IMR-90 (cell line): Measurements from ENCODE around the gene FTL.

Source experiments
- CTCF ChIP-seq: conservative IDR thresholded peaks from 2 replicates; pipeline ENCODE4 v1.5.1; 2012; ENCODE audit warnings: mild to moderate bottlenecking, low read depth, low read length, improper control_type of control experiment
- RCOR1 ChIP-seq: IDR thresholded peaks from 2 replicates; pipeline ENCODE4 v1.6.1; 2012; ENCODE audit warnings: mild to moderate bottlenecking, low read length, improper control_type of control experiment; ENCODE audit not compliant: insufficient replicate concordance
- RFX5 ChIP-seq: IDR thresholded peaks from 2 replicates; pipeline ENCODE4 v1.8.0; 2012; ENCODE audit warnings: low read depth, mild to moderate bottlenecking, low read length, moderate library complexity

DNA sequence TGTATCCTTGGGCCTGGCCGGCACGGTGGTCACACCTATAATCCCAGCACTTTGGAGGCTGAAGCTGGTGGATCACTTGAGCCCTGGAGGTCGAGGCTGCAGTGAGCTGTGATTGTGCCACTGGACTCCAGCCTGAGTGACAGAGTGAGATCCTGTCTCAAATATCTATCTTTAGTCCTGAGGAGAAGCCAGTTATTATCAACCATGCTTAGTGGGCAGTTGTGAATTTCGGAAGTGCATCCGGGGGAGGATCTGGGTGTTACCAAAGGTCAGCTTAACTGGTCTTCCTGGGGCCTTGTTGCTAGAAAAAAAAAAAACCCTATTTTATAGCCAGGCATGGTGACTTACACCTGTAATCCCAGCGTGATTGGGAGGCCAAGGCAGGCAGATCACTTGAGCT lies 22.0 kb upstream of the FTL start:
- TF ChIP-seq CTCF, result no peak
- TF ChIP-seq RFX5, result no peak
- no peak for TF ChIP-seq RCOR1
